K562 (cell line): ENCODE measurements around the gene BLM. TPM values are rescaled to one million over a fixed set of nuclear protein-coding genes. Genes with fewer than 3 reads are reported as not detected.

ENCODE experiments used
- ATAC-seq: fragments of 200-7000 bp; cut with Tn5 transposase; 3 replicates; pipeline ENCODE4 v1.9.1; 2020; ENCODE audit warnings: moderate library complexity
- BruUV-seq: library from RNA; stranded (reverse); fragments of 400-500 nt; replicated peaks from 2 replicates; lab custom pipeline; 2021; lab: Mats Ljungman, UMichigan
- CTCF ChIA-PET: fragments of 300-600 bp; formaldehyde crosslinking; extraction: SDS; loops from one replicate; lab custom pipeline; 2021; ENCODE audit warnings: low intra/inter-chr PET ratio; lab: Yijun Ruan, JAX
- POLR2A ChIA-PET: fragments of 300-600, 350-650 bp; sonication (Branson Sonifier 250); formaldehyde crosslinking; extraction: SDS; loops from one replicate; lab custom pipeline; 2021; ENCODE audit warnings: antibody characterized with exemption, inconsistent platforms; lab: Yijun Ruan, JAX
- DNase-seq, 4 experiments: peaks; one replicate each; pipeline versions ENCODE4 v3.0.0 to v3.0.0-alpha.2; 2011 to 2018; ENCODE audit warnings: low spot score in 3 of 4, mixed read lengths in 3 of 4; ENCODE audit errors: extremely low read depth in 1 of 4
- FAIRE-seq: peaks from 2 replicates; lab custom pipeline; 2011; peaks lifted over from hg19 to GRCh38; lab: Jason Lieb, UNC
- H2AFZ ChIP-seq: 2 replicates; pipeline ENCODE4 v1.6.0; 2011; ENCODE audit warnings: low read depth, low read length, control low read depth, inconsistent platforms
- H3K27ac ChIP-seq: fragments of 200-600 bp; 3 replicates; pipeline ENCODE4 v1.8.0; 2011; ENCODE audit warnings: low read depth, mild to moderate bottlenecking, control low read depth, inconsistent platforms, low read length, moderate library complexity, mixed read lengths; ENCODE audit errors: extremely low read depth
- H3K27me3 ChIP-seq, 2 experiments: fragments of 300-600 bp in 1 of 2; 2 replicates in 1 of 2; 3 replicates in 1 of 2; pipeline versions ENCODE4 v1.6.0 to v1.8.0; 2011; ENCODE audit warnings: inconsistent platforms in 2 of 2, low read length in 2 of 2, mild to moderate bottlenecking in 1 of 2, mixed read lengths in 1 of 2, moderate library complexity in 1 of 2; ENCODE audit not compliant: control insufficient read depth in 2 of 2, insufficient read depth in 2 of 2
- H3K36me3 ChIP-seq: fragments of 300-600 bp; 3 replicates; pipeline ENCODE4 v1.8.0; 2011; ENCODE audit warnings: mild to moderate bottlenecking, low read length, inconsistent platforms; ENCODE audit not compliant: control insufficient read depth, insufficient read depth
- H3K4me1 ChIP-seq, 2 experiments: fragments of 200-600 bp in 1 of 2; replicated peaks in 1 of 2; 2 replicates in 1 of 2; 3 replicates in 1 of 2; pipeline versions ENCODE4 v1.5.1 to v1.8.0; 2011; ENCODE audit warnings: inconsistent platforms in 2 of 2, low read length in 2 of 2, mild to moderate bottlenecking in 1 of 2, mixed read lengths in 1 of 2, moderate library complexity in 1 of 2; ENCODE audit not compliant: control insufficient read depth in 2 of 2, insufficient read depth in 2 of 2
- H3K4me2 ChIP-seq: 2 replicates; pipeline ENCODE4 v1.6.1; 2011; ENCODE audit warnings: low read length, control low read depth, inconsistent platforms, mixed read lengths; ENCODE audit not compliant: insufficient read depth
- H3K4me3 ChIP-seq: fragments of 200-600 bp; sonication (generic), shearing (Covaris generic); 2 replicates; pipeline ENCODE4 v1.5.1; 2016; ENCODE audit warnings: control low read depth, inconsistent platforms
- H3K79me2 ChIP-seq: fragments of 200-600 bp; 3 replicates; pipeline ENCODE4 v1.8.0; 2011; ENCODE audit warnings: low read length, inconsistent platforms; ENCODE audit not compliant: control insufficient read depth, insufficient read depth
- H3K9ac ChIP-seq, 2 experiments: 2 replicates each; pipeline versions ENCODE4 v1.6.0 to v1.6.1; 2011; ENCODE audit warnings: low read depth in 2 of 2, low read length in 2 of 2, control low read depth in 1 of 2, inconsistent platforms in 1 of 2, mild to moderate bottlenecking in 1 of 2, mixed read lengths in 1 of 2; ENCODE audit not compliant: insufficient read depth in 1 of 2
- H3K9me1 ChIP-seq: one replicate; pipeline ENCODE4 v1.6.0; 2011; ENCODE audit warnings: inconsistent platforms, mild to moderate bottlenecking, low read length, moderate library complexity; ENCODE audit not compliant: control insufficient read depth, insufficient read depth
- H3K9me3 ChIP-seq: replicated peaks from 2 replicates; pipeline ENCODE4 v1.5.1; 2011; ENCODE audit warnings: low read depth, low read length, inconsistent platforms; ENCODE audit not compliant: control insufficient read depth, insufficient read depth
- H4K20me1 ChIP-seq: replicated peaks from 2 replicates; pipeline ENCODE4 v1.6.1; 2011; ENCODE audit warnings: low read length, inconsistent platforms, mixed read lengths; ENCODE audit not compliant: control insufficient read depth, insufficient read depth
- HMG20A ChIP-seq: fragments of 450-650 bp; formaldehyde crosslinking; conservative IDR thresholded peaks from 2 replicates; pipeline ENCODE4 v1.4.0; 2020; ENCODE audit warnings: mild to moderate bottlenecking, mixed read lengths
- SIN3A ChIP-seq, 2 experiments: fragments of 150-350 bp in 1 of 2; IDR thresholded peaks; 2 replicates each; pipeline ENCODE4 v1.6.1; 2011 to 2016; ENCODE audit warnings: borderline replicate concordance in 2 of 2, low read depth in 2 of 2, low read length in 2 of 2, mild to moderate bottlenecking in 2 of 2, moderate library complexity in 2 of 2; ENCODE audit not compliant: control insufficient read depth in 1 of 2
- TCF7L2 ChIP-seq: fragments of 150-350 bp; IDR thresholded peaks from 2 replicates; pipeline ENCODE4 v1.6.1; 2016; ENCODE audit warnings: low read depth, mild to moderate bottlenecking, low read length, moderate library complexity
- WHSC1 ChIP-seq: IDR thresholded peaks from one replicate; pipeline ENCODE4 v1.6.1; 2012; ENCODE audit warnings: low read length, control low read depth, inconsistent platforms
- ZBTB17 ChIP-seq: fragments of 450-650 bp; formaldehyde crosslinking; IDR thresholded peaks from 2 replicates; pipeline ENCODE4 v1.4.0; 2020; ENCODE audit warnings: mild to moderate bottlenecking
- ZNF347 ChIP-seq: fragments of 450-650 bp; formaldehyde crosslinking; IDR thresholded peaks from 2 replicates; pipeline ENCODE4 v1.4.0; 2020; ENCODE audit warnings: low read depth, mild to moderate bottlenecking, moderate library complexity
- ZNF41 ChIP-seq: fragments of 250-450 bp; sonication (Bioruptor Pico); conservative IDR thresholded peaks from 2 replicates; pipeline ENCODE4 v1.4.0; 2020; ENCODE audit warnings: mild to moderate bottlenecking
- ZNF717 ChIP-seq: fragments of 250-450 bp; sonication (Bioruptor Pico); IDR thresholded peaks from 2 replicates; pipeline ENCODE4 v1.5.0; 2021
- ZNF79 ChIP-seq: fragments of 250-450 bp; sonication (Bioruptor Pico); IDR thresholded peaks from 2 replicates; pipeline ENCODE4 v1.4.0; 2020; ENCODE audit warnings: low read depth, mild to moderate bottlenecking, moderate library complexity
- WGBS: fragments of 100-300 bp; shearing (Covaris generic); methylation state at CpG from one replicate; pipeline ENCODE4 v1.1.6; 2016; ENCODE audit warnings: low coverage, mixed read lengths; ENCODE audit not compliant: insufficient coverage; ENCODE audit errors: missing lambda C conversion rate; 5-methylcytosine and 5-hydroxymethylcytosine counted together
- in situ Hi-C: fragments of 300-500 bp; cut with MboI; formaldehyde crosslinking; loops from 4 replicates; pipeline ENCODE4 v1.15.0; 2018; ENCODE audit warnings: inconsistent platforms, mixed read lengths
- intact Hi-C: fragments of 100-400 bp; cut with micrococcal nuclease; formaldehyde crosslinking; loops from 2 replicates; pipeline ENCODE4 v1.14.2; 2022
- polyA plus RNA-seq, 8 experiments: library from polyadenylated mRNA; depleted of rRNA in 4 of 8; stranded (reverse) in 5 of 8; unstranded in 3 of 8; fragments of >200 nt; fragmentation: Nextera tagmentation in 2 of 8; fragmentation: Illumina TruSeq in 1 of 8; extraction: Ambion mirVana in 2 of 8; extraction: Trizol in 1 of 8; gene quantifications; 2 replicates each; pipeline versions ENCODE4 v1.2.1 to v1.2.3, GENCODE V29; 2011 to 2014; ENCODE audit warnings: inconsistent platforms in 1 of 8, missing spikeins in 1 of 8
- total RNA-seq, 7 experiments: library from RNA; depleted of rRNA in 6 of 7; stranded (reverse); fragments of >200 nt in 6 of 7; fragmentation: Illumina TruSeq in 2 of 7; extraction: Trizol in 2 of 7; gene quantifications; 2 replicates each; pipeline versions ENCODE4 v1.2.1 to v1.2.3, GENCODE V29; 2011 to 2021; ENCODE audit warnings: low replicate concordance in 1 of 7
- TF ChIP-seq, protein P1 (sequence below): fragments of 250-450 bp; sonication (Bioruptor Pico); IDR thresholded peaks from 2 replicates; pipeline ENCODE4 v1.8.0; 2022; ENCODE audit warnings: moderate library complexity, mild to moderate bottlenecking, inconsistent platforms
- TF ChIP-seq, protein P2 (sequence below), 2 experiments: fragments of 450-650 bp in 1 of 2; sonication (generic) in 1 of 2; formaldehyde crosslinking in 1 of 2; IDR thresholded peaks in 1 of 2; conservative IDR thresholded peaks in 1 of 2; 2 replicates each; pipeline versions ENCODE4 v1.6.1 to v1.8.1; 2016 to 2023; ENCODE audit warnings: mild to moderate bottlenecking in 2 of 2, moderate library complexity in 2 of 2, inconsistent platforms in 1 of 2, missing genetic modification reagents in 1 of 2
- TF ChIP-seq, protein P3 (sequence below): fragments of 250-450 bp; sonication (Bioruptor Pico); IDR thresholded peaks from 2 replicates; pipeline ENCODE4 v1.8.0; 2022; ENCODE audit warnings: inconsistent platforms, mild to moderate bottlenecking, moderate library complexity, borderline replicate concordance

BLM gene
- total and polyA plus RNA-seq, 9 of the 15 experiments (the other 6 are each of a cell fraction or from before 2014, with no cell fraction given) = 21.0 to 56.0 (median 43.9) TPM

DNA sequence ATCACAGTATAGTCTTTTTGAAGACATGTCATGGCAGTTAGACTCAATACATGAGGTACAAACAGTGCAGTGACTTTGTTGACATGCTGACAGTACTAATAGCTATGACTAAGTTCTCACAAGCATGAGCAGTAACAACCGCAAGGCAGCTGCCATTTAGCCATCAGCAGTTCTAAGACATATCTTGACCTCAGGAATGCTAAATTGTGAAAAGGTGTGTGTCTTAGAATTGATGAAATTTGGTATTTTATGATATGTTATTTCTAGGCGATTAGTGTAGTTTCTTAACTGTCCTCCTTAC is 90.6 kb downstream of the BLM start (continued):
- TF ChIP-seq, protein P1, sequence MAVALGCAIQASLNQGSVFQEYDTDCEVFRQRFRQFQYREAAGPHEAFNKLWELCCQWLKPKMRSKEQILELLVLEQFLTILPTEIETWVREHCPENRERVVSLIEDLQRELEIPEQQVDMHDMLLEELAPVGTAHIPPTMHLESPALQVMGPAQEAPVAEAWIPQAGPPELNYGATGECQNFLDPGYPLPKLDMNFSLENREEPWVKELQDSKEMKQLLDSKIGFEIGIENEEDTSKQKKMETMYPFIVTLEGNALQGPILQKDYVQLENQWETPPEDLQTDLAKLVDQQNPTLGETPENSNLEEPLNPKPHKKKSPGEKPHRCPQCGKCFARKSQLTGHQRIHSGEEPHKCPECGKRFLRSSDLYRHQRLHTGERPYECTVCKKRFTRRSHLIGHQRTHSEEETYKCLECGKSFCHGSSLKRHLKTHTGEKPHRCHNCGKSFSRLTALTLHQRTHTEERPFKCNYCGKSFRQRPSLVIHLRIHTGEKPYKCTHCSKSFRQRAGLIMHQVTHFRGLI (CRISPR knock-in tag) = no peak
- no peak for TF ChIP-seq HMG20A (CRISPR knock-in tag)
- TF ChIP-seq ZNF41 (CRISPR knock-in tag) = no peak
- TF ChIP-seq, protein P2, sequence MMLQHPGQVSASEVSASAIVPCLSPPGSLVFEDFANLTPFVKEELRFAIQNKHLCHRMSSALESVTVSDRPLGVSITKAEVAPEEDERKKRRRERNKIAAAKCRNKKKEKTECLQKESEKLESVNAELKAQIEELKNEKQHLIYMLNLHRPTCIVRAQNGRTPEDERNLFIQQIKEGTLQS (IDR thresholded peaks at IDR 0.05) = no peak
- TF ChIP-seq, protein P2 (CRISPR knock-in tag; conservative IDR thresholded peaks at IDR 0.05) = no peak

DNA sequence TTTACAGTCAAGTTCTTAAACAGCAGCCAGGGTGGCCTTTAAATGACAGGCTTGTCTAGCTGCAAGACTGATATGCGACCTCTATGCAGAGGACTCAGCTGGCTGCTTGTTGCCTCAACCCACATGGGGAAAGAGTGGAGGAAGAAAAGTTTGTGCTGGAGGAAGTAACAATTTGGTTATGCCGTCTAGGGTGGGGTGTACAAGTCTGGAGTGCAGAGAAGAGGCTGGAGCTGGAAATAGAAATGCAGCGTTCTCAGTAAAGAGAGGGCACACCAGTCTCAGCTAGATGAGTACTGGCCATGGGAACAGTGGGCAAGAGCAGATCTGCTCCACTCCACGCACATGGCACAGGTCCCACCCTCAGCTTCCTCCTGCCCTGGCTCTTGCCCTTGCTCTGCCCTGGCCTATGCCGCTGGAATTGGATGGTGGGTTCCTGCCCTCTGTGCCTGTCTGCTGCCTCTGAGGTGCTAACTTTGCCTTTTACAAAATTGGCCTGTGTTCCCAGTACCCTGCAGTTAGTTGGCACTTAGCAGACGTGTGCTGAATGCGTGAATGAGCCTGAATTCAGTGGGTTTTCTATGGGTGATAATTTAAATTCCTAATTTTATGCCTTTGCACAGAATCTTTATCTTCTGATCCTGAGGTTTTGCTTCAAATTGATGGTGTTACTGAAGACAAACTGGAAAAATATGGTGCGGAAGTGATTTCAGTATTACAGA is 91.5 kb downstream of the BLM start:
- Histone ChIP-seq H3K4me3 (no peak overlapping the region), H2AFZ (no peak overlapping the region), H4K20me1 (no peaks in the 10 kb centered on the region), H3K9ac (peak overlapping the region in 1 of 2 experiments; percentile 62; a peak in 2 of 4 replicates), H3K4me1 (no peaks in the 10 kb centered on the region), H3K27me3 (no peaks in the 10 kb centered on the region), H3K4me2 (no peak overlapping the region), H3K79me2 (no peaks in the 10 kb centered on the region), H3K36me3 (peaks cover 90% of the 10 kb centered on the region), H3K9me1 (no peaks in the 10 kb centered on the region), H3K27ac (no peak overlapping the region; the same call in 2 of the 3 replicates), H3K9me3 (no peaks in the 10 kb centered on the region)
- DNase-seq (no peak), FAIRE-seq (no peak), ATAC-seq (no peak)
- 81% methylated on average over 8 of the region's 8 CpGs for WGBS
- ChIA-PET CTCF (interaction anchor here (2.6 kb wide), 1 partner anchor 77 kb away, joined by 9 read pairs; no protein-coding TSS in a partner anchor), POLR2A (interaction anchor here (1.3 kb wide), 1 partner anchor 59 kb away, joined by 4 read pairs; the partner anchor contains the start of gene FURIN)
- BruUV-seq = no TSS peak
- TF ChIP-seq ZNF717 (CRISPR knock-in tag) (no peak), ZBTB17 (no peak), ZNF79 (CRISPR knock-in tag) (no peak), SIN3A (IDR thresholded peaks at IDR 0.05; ENCODE audit: borderline replicate concordance in 2 of 2, control insufficient read depth in 1 of 2, low read depth in 2 of 2, low read length in 2 of 2) (no peak), ZNF347 (CRISPR knock-in tag) (no peak), WHSC1 (no peak), TCF7L2 (no peak)
- TF ChIP-seq, protein P3, sequence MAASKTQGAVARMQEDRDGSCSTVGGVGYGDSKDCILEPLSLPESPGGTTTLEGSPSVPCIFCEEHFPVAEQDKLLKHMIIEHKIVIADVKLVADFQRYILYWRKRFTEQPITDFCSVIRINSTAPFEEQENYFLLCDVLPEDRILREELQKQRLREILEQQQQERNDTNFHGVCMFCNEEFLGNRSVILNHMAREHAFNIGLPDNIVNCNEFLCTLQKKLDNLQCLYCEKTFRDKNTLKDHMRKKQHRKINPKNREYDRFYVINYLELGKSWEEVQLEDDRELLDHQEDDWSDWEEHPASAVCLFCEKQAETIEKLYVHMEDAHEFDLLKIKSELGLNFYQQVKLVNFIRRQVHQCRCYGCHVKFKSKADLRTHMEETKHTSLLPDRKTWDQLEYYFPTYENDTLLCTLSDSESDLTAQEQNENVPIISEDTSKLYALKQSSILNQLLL (CRISPR knock-in tag) = no peak
- in situ Hi-C loops (no loop called here), intact Hi-C loops (no loop called here)
